GM18517 (cell line): Measurements from ENCODE around the gene ABHD5.

Source experiments
- ATAC-seq: cut with Tn5 transposase; IDR thresholded peaks from one replicate; pipeline ENCODE4 v1.9.1; 2021; ENCODE audit warnings: mild to moderate bottlenecking, moderate library complexity; ENCODE audit not compliant: unreplicated experiment

ABHD5 gene

DNA sequence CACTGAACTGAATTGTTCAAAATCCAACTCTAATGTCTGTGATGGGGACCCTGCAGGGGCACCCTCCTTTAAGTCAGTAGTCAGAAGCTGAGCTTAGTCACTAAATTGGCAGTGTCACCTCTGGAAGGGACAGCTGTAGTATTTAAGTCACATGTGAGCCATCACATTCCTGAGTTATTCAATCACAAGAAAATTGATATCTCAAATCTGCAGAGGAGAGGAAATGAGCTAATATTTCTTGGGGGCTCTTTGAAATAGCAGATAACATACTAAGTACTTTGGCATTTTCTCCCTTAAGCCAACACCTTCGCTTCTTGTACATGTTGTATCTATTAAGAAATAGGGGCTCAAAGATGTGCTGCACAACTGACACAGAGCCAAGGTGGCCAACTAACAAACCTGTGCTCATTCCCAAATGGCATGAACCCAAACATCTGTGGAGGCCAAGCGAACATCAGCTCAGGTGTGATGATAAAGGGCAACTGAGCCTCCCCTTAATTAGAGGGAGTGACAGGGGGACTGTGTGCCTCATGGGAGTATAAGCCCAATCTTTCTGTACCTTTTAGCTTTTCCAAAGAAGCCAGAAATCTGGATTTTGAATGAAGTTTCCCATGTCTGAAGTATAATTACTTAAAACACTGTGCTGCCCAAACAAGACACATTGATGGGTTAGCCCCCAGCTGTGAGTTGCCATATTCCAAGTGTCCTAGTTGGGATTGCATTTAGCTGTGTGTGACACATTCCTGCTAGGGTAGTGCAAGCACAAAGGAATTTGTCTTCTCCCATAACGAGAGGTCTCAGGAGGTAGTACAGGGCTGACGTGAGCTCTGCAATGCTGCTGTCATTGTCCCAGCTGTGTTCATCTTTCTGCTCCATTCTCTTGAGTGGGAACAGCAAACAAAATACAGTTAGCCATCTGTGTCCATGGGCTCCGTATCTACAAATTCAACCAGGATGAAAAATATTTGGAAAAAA lies 63.3 kb downstream of the ABHD5 start:
- no peak for ATAC-seq

DNA sequence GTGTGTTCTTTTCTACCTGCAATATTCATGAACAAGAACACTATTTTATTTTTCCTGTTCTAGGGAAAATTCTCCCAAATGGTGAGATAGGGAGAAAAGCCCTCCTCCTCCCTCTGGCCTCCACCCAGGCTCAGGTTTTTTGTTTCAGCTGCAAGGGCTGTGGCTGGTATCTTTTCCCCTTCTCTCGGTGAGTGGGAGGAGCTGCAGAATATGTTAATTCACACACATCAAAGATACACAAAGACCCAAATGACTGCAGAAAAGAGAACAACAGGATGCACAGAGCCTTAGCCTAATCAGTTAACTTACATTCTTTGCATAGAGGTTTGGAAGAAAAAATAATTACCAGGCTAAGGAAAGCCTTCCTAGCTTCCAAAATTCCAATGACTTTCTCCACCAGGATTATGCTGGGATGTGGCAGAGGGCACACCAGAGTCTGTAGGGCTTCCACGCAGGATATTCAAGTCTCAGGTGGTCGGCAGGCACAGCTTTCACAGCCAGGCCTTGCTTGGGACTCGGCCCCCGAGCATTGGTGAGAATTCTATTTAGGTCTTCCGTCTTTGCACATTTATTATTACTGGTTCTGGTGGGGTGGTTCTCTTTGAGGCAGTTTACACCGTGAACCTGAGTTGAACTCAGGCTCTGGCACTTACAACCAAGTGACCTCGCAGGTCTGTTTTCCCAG lies 64.9 kb downstream of the ABHD5 start:
- no peak for ATAC-seq

DNA sequence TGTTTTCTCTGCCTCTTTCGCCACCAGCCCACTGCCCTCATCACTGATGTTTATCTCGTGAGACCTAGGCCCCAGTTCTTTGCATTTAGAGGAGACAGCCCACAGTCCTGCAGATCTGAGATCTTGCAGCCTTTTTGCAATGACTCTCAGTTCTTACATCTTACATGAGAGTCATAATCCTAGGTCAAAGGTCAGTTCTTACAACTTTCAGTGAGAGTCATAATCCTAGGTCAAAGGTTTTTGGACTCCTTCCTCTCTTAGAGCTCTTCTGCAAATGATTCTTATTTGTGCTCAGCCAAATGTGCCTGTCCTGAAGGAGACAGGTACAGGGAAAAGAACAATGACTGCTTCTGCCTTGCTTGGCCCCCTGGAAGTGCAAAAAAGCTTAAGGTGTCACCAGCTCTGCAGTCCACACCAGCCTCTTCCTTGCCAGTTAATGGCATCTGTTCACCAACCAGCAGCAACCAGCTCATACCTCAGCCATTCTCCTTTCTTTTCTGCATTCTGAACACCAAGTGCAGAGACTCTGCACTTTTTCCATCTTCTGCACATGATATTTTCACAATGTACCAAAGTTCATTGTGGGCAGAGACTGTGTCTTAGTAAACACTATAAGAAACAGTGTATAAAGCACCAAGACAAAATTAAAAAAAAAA lies 67.1 kb downstream of the ABHD5 start:
- ATAC-seq, result no peak

DNA sequence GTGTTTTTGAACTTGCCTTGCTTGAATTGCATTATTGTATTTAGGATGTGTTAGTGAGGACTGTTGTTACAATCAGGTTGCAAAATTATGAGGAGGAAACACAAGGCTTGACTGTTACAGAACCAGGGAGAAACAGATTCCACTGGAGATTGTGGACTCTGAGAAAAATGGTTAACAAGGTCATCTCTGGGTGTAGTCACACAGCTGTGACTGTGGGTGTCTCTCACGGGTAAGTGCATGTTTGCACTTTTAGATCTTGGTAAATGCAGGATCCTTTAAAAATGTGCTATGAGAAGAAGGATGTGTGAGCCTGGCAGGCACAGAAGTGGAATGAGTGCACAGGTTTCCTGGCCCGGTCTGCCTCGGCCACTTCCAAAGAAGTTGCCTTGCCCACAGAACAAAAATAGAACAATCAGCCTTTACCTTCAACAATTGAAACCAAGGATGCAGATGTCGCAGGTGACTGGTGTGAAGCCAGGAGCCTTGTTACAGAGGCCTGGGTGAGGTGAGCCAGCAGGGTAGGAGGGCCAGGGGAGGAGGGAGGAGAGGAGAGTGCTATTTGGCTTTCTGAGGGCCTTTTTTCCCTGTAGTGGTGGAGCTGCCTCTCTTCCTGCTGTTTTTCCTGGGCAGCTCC lies 68.0 kb downstream of the ABHD5 start:
- no peak for ATAC-seq

DNA sequence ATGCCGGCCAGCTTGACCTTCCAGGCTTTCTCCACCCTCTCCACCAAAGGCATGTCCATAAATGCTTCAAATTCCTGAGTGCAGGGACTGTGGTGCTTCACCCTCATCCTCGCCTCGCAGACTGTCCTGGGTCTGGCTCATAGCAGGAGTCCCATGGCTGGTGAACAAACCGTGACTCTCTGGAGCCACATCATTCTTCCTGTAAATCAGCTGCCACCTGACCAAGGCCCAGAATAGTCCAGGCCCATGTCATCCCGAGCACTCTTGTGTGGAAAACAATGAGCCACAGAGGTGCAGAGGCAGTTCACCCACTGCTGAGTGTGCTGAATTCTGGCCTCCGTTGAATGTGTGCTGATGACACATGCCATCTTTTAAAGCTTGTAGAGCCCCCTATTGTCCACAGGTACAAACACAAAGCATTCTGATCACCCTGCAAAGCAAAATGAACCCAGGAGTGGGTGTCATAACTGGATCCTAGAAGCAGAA lies 68.6 kb downstream of the ABHD5 start:
- ATAC-seq, result no peak

DNA sequence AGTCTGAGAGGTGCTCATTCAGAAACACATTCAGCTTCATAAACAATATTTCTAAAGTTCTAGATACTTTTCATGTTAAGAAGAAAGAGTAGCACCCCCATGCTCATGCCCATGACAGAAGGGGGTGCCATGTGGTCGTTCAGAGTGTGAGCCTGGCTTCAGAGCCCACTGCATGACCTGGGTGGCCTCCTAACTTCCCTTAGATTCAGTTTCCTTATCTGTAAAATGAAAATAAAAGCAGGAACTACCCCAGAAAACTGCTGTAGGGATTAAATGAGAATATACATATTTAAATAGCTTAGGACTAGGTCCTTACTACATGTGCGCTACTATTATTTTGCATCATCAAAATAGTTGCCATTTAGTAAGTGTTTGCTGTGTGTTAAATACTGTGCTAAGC lies 69.2 kb downstream of the ABHD5 start:
- no peak for ATAC-seq

DNA sequence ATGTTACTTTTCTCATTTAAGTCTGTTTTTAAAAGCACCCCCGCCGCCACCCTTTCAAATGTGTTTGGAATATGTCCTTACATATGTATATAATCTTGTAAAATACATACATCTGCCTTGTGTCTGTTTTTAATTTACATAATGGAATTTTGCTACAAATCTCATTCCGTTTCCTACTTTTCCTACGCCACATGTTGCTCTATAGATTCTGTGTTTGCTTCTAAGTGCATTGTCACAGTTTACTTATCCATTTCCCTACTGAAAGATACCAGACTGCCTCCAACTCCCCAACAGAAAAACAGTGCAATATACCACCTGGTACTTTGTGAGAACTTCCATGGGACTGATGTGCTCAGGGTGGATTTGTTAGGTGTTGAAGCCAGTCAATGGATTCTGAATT lies 70.2 kb downstream of the ABHD5 start:
- no peak for ATAC-seq

DNA sequence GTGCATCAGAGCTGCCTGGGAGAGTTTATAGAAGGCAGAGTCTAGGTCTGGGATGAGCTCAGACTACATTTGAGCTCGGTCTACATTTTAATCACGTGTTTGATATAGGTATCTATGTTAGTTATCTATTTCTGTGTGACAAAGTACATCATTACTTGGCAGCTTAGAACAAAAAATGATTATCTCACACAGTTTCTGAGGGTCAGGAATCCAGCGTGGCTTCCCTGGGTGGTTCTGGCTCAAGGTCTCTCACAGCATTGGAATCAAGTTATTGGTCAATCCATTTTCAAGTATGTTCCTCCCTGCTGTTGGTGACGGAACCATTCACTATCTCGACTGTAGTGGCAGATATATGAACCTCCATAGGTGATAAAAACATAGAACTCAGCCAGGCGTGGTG lies 71.7 kb downstream of the ABHD5 start:
- no peak for ATAC-seq

DNA sequence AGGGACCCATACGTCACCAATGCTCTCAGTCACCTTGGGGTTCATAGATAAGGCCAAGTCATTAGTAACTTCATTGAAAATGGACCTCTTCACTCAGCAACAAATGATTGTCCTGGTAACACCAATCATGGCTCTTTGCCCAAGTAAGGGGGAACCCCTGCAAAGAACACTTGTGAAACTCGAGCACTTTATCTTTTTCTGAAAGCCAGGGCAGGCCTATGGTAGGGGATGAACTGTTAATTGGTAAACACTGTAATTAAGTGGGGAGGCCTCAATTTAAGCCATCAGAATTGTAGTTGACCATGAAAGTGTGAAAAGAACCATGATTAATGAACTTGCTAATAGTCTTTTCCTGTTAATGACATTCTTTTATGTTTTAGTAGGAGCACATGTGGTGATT lies 73.3 kb downstream of the ABHD5 start:
- ATAC-seq, result no peak

DNA sequence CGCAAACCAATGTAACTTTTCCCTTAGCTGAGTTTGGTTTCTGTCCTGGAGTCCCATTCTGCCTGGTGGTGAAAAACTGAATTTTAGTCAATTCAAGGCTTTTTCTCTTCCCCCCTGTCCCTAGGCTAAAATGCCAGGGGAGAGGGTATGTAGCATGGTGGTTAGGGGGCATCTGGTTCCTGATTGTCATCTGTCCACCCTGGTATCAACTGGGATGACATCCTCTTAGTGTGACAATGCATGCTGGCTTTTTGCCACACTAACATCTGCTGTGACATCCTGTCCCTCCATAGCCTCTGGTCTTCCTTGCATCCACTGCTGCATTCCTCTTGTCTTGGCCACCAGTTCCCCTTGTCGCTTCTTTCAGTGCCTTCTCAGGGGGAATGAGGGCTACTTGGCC lies 73.7 kb downstream of the ABHD5 start:
- ATAC-seq, result no peak

DNA sequence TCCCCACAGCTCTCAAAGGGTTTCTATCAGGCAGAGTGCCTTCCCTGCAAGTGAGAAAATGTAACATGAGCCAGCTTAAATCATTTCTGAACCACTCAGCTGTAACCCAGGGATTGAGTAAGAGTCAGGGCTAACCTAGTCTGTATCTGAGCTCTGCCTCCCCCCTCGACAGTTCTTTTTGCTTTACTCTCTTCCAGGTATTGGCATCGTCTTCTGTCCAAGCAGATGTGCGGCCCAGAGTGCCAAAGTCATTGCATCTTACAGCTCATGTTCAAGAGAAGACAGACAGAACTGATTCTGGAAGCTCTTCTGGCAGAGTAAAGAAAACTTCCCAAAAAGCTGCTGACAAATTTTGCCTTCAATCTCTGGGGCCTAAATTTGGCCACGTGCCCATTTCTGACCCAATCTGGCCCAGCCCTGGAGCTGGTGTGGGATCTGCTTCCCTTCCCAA lies 74.8 kb downstream of the ABHD5 start:
- no peak for ATAC-seq

DNA sequence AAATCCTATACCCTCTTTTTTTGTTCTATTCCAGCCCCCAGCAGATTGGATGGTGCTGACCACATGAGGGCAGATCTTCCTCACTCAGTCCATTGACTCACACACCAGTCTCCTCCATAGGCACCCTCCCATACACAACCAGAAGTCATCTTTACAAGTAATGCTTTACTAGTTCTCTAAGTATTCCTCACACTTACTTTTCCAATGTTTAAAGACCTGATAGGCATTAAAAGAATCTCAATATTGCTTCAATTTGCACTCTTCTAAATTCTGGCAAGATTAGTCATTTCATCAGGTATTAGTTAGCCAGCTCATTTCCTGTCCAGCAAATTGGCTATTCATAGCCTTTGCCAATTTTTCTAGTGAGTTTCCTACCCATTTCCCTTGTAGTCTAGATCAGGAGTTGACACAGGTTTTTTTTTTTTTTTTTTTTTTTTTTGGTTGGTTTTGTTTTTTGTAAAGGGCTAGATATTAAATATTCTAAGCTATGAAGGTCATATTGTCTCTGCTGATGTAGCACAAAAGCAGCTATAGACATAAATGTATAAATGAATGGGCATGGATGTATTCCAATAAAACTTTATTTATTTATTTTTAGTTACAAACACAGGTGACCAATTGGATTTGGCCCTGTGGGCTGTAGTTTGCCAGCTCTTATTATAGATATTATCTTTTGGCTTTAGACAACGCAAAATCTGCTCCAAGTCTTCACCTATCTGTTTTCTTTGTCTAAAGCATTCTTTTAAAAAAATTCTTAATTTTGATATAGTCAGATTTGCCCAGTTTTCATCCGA lies 76.1 kb downstream of the ABHD5 start:
- no peak for ATAC-seq

DNA sequence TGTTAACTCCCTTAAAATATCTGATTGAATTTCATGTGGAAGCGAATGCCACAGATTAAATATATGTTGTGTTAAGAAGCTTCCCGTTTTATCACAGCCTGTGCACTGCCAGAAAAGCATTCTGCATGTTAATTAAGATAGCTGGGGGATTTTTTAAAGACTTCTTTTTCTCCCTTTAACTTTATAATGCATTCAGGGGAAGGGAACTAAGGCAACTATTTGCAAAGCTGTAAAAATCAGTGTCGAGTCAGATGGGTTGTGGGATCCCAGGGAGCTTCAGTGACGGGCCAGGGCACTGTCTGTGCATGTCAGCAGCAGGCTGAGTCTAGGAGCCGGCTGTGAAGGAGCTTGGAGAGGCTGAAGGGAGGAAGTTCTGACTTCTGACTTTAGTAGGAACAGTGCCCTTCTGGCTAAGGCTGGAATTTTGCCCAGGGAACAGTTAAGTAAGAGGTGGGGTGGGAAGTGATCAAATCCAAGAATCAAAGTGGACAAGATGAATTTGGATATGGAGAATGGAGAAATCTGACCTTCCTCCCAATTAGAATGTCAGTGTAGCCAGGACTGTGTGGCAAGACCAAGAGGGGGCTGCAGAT lies 77.7 kb downstream of the ABHD5 start:
- no peak for ATAC-seq

DNA sequence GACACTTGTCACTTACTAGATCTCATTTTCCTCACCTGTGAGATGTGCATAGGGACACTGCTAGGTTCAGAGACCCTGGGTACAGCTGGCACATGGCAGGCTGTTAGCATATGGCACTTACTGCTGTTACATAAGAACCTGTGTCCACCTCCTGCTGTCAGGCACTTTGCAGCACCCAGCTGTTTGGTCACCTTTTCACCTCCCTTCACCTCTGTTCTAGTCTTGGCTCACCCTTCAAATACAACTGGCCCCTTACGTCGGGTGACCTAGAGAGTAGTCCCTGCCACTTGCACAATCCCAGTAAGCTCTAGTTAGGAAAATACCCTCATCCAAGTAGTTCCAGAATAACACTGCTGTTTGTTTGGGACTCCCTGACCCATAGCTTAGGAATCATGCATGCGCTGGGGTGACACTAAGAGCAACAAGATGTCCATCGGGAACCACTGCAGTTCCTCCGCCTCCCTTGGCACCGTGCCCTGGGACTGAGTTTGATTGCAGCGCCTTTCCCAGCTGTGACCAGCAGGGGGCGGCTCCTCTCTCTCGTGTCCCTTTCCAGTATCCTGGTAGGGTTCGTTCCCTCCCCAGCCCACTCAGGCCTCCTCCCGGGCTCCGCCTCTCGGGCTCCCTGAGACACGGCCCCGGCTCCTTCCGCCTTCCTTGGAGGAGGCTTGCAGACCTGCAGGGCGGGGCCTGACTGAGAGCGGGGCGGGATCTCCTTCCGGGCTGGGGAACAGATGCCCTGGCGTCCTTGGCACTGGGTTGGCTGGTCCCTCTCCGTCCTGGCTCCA lies 78.6 kb downstream of the ABHD5 start:
- ATAC-seq, result no peak

DNA sequence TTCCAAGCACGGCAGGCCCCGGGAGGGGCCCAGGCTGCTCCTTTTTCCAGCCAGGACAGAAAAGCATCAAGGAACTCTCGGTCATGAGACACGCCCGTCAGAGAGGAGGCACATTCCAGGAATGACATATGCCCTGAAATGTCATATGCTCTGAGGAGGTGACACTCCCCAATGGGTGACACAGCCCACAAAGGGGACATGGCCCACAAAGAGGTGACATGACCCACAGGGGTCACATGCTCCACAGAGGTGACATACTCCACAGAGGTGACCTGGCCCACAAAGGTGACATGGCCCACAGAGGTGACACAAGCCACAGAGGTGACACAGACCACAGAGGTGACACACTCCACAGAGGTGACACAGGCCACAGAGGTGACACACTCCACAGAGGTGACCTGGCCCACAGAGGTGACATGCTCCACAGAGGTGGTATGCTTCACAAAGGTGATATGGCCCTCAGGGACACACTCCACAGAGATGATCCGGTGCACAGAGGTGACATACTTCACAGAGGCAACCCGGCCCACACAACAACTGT lies 79.2 kb downstream of the ABHD5 start:
- ATAC-seq, result no peak

DNA sequence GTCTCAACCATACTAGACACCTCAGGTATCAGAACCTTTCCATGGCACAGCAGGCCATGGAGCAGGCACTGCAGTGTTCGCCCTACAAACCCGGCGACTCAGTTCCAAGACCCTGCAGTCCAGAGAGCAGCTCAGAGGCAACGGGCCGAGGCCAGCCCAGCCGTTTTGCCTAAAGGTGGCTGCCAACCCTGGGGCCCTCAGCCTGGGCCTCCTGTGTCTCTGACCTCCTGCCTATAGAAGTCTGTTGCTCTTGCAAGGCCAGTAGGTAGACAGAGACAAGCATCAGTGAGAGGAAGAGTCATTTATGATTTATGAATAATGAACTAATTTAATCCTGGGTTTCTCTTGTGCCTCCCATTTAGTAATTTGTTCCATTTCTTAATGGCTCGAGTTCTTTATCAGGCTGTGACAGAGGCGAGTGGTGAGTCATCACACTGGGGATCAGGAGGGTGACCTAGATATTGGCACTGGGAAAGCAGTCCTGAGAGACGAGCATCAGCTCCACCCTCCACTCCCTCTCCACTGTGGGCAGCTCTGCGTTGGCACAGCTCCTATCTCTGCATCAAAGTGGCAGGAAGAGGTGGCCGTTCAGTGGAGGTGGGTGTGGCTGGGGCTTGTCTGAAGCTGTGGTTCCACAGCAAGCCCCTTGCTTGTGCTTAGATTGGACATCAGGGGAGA lies 79.8 kb downstream of the ABHD5 start:
- no peak for ATAC-seq

DNA sequence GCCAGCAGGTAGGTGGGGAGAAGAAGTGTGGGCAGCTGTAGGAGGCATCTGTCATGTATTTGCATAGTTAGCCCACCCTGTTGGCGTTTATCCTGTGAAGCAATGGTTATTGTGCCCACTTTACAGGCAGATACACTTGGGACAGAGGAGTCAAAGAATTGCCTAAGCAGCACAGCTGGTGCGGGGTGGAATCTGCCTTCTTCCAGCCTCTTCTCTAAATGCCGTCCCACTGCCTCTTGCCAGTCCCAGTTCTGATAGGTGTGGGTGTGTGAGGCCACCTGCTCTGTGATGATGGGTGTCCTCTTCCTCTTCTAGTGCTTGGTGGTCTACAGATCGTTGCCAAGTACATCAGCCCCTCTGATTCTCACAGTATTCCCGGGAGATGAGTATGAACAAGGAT lies 80.9 kb downstream of the ABHD5 start:
- ATAC-seq, result no peak
